ENCODE measurements around the gene TEKT5.
"Not testable (repeated sequence)": the region's sequence is repeated elsewhere in the genome, so short reads cannot be mapped to it uniquely, and the experiment has no call there.

TEKT5 gene

DNA sequence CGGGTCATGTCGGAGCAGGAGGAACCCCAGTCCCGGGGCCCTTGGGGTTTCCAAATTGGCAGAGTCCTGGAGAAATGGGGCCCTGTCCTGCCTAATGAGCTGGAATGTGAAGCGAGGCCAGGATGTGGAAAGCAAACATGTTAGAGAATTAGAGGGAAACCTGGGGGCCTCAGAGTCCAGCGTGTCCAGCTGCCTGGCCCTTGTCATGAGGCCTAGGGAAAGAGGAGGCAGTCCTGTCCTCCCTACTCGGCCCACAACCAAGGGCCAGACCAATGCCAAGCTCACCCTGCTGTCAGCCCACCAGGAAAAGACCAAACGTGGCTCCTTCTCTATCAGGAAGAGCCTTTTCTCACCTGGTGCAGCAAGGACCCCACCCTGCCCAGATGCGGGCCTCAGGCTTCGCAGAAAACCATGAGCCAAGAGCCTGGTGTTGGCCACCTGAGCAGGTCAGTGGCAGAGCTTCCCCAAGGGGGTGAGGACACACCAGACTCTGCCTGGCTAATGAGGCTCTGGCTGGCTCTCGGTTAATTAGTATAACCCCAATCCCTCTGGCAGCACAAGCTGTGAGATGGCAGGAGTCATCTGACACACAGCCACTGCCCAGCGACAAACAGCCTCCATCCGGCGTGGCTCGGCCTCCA is 10.1 kb downstream of the TEKT5 start:
- no peak for FAIRE-seq

GRCh38 chr16:10683170-10683569 is 11.6 kb downstream of the TEKT5 start:
- no peak for FAIRE-seq

- FAIRE-seq: no peak
These were observed 12.1 kb downstream of the TEKT5 start for GRCh38 chr16:10682604-10683003.

GRCh38 chr16:10681310-10682308 is 13.1 kb downstream of the TEKT5 start:
- no peak for FAIRE-seq

GRCh38 chr16:10679921-10680320 is 14.8 kb downstream of the TEKT5 start:
- no peak for FAIRE-seq

GRCh38 chr16:10679441-10679840 is 15.3 kb downstream of the TEKT5 start:
- not testable (repeated sequence) for FAIRE-seq

GRCh38 chr16:10678655-10679054 is 16.1 kb downstream of the TEKT5 start:
- FAIRE-seq: no peak

DNA sequence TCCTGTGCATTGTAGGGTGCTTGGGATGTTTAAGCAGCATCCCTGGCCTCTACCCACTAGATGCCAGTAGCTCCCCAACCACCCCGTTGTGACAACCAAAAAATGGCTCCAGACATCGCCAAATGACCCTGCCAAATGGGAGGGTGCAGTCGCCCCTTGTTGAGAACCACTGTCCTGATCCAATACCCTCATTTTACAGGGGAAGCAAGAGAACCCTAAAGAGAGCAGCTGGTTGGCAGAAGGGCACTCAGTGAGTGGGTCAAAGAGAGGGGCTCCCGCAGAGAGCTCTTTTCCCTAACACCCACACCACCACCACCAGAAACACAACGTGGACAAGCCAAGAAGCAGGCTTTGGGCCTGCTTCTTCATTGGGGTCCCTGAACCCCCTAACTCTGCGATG is 18.4 kb downstream of the TEKT5 start:
- FAIRE-seq: no peak

DNA sequence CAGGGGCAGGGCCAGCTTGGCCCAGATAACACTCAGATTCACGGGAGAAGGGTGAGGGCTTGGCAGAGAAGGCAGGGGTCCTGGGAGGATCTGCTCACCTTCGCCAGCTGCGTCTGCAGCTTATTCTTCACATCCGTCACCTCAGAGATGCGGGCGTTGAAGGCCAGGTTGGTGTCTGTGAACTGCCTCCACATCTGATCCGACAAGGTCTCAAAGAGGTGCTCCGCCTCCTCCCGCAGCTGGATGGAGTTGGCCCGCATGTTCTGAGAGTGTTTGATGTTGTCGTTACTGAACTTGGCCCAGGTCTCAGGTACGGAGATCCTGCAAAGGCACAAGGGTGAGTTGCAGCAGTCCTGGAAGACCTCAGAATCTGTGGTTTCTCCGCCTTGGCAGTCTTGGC is 18.9 kb downstream of the TEKT5 start:
- no peak for FAIRE-seq

- no peak for FAIRE-seq
These were observed 19.5 kb downstream of the TEKT5 start for GRCh38 chr16:10675216-10675615.

DNA sequence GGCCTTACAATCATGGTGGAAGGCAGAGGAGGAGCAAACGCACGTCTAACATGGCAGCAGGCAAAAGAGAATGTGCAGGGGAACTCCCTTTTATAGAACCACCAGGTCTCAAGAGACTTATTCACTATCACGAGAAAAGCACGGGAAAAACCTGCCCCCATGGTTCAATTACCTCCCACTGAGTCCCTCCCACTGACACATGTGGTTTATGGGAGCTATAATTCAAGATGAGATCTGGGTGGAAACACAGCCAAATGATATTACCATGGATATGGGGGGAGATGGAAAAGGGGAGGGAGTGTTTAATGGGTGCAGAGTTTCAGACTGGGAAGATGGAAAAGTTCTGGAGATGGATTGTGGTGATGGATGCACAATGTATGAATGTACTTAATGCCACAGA is 23.0 kb downstream of the TEKT5 start:
- no peak for FAIRE-seq

GRCh38 chr16:10669791-10670190 is 24.9 kb downstream of the TEKT5 start:
- FAIRE-seq: no peak

GRCh38 chr16:10668322-10669045 is 26.2 kb downstream of the TEKT5 start:
- no peak for FAIRE-seq

- FAIRE-seq: no peak
These were observed 27.5 kb downstream of the TEKT5 start for GRCh38 chr16:10667239-10667638.

GRCh38 chr16:10666291-10666690 is 28.4 kb downstream of the TEKT5 start:
- no peak for FAIRE-seq

DNA sequence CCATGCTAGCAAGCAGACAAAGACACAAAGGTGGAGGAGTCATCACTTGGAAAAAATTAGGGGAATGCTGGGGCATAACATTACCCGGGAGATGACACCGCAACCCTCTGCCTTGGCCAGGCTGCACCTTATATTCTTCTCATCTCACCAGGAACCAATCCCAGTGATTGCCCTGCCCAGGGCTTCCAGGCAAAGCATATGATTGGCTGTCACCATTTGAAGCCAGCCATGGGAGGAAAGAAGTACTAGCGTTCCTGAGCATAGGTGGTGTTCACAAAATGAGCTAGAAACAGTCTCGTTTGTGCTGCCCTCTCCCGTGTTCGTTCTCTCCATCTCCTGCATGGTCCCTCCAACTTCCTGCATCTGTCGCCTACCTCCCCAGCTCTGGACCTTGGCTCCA is 29.6 kb downstream of the TEKT5 start:
- no peak for FAIRE-seq

DNA sequence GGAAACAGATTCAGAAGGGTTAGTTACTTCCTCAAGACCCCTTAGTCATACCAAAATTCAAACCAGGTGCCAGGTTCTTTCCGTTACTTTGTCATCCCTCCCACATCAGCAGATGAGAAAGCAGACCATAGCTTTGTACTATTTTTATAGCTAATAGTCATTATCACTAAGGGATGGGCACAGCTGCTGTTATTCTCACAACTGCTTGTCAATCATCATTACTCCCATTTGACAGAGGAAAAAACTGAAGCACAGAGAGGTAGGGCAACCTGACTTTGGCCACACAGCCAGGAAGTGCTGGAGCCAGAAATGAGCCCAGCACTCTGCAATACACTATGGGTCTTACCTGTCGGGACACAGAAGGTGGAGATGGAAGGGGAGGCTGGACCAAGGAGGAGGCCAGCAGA is 30.0 kb downstream of the TEKT5 start:
- no peak for FAIRE-seq

DNA sequence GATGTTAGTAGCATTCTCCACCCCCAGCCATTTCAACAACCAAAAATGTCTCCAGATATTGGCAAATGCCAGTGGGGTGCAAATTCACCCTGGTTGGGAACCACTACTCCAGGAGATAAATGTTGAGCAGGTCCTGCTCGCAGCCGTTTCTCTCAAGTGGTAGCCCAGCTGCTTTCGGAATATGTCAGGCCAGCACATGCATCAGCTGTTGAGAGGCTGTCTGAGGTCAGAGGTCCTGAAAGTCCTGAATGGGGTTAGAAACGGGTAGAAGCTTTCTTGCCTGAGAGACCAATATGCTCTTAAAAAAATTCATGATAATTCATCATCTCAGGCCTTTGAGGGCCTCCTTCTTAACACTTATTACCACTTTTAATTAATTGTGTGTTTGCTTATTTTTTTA is 31.0 kb downstream of the TEKT5 start:
- no peak for FAIRE-seq

DNA sequence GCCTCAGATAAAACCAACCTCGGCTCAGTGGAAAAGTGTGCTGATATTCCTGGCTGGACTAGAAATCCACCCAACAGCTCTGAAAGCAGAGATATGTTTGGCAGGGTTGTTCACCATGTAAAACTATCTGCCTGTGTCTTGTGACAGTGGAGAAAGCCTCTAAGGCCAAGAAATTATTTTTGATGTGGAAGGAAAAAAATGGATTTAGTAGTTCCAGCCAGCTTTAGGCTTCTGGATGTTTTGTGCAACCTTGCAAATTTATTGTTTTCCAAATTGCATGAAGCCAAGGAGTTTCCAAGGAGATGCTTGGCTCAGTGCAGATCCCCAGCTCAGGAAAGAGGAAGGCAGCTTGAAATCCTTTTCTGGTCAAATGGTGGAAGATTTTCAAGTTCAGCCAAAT is 31.6 kb downstream of the TEKT5 start:
- FAIRE-seq: no peak

- FAIRE-seq: no peak
These were observed 32.5 kb downstream of the TEKT5 start for GRCh38 chr16:10662212-10662611.

DNA sequence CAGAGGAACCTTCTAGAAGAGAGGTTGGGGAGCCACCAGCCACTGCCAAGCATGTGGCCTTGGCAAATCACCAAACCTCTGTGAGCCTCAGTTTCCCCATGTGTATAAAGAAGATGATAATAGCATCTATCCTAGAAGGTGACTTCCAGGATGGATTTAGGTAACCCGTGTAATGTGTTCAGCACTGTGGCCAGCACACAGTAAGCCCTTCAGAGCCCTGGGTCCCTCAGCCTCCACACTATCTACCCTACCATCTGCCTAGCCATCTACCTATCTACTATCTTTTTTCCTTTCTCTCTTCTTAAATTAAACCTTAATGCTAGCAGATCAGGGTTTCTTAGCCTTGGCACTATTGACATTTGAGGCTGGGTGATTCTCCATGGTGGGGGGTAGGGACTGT is 33.0 kb downstream of the TEKT5 start:
- FAIRE-seq: no peak

GRCh38 chr16:10660950-10661635 is 33.6 kb downstream of the TEKT5 start:
- FAIRE-seq: no peak

GRCh38 chr16:10658943-10659342 is 35.8 kb downstream of the TEKT5 start:
- no peak for FAIRE-seq
